ENCODE results near the gene JADE1.

Gene JADE1

DNA sequence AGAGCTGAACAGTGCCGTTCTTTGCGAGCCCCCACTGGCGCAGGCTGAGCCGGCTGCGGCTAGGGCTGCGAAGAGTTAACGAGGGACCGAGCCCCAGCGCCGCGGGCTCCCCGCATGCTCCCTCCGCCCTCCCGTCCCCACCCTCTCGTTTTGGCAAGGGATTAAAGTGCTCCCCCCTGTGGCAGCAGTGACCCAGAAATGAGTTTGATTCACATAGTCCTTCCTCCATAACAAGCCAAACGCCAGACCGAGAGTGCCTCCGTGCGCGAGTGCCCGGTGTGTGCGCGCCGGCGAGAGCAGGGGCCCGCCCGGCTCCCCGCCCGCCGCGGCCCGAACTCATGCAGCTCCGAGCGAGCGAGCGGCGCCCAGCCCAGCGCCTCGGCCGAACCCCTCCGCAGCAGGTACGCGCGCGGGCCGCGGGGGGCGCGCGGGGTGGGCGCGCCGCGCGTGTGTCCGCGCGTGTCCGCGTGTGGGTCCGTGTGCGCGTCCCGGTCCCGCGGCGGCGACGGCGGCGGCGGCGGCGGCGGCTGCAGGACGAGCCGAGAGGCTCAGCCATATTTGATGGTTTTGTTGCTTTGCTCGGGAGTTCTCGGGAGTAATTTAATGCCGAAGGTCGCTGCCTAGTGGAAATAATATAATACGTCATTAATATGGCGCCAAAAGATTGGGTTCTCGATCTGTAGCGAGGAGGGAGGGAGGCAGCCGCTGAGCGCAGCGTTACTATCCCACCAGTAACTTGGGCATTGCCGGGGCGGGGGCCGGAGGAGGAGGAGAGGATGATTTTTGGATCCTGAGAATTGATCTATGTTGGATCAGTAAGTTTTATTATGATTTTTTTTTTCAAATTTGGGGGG, at the start of gene JADE1:
Gene JADE1, plus strand, starts transcription at position 224 of the 854 bp plus-strand sequence. CDS start 22,059 bp downstream, outside the sequence.
- DNase-seq (ENCODE audit: low read depth in 2 of 2): peak; percentile 74 to 83

DNA sequence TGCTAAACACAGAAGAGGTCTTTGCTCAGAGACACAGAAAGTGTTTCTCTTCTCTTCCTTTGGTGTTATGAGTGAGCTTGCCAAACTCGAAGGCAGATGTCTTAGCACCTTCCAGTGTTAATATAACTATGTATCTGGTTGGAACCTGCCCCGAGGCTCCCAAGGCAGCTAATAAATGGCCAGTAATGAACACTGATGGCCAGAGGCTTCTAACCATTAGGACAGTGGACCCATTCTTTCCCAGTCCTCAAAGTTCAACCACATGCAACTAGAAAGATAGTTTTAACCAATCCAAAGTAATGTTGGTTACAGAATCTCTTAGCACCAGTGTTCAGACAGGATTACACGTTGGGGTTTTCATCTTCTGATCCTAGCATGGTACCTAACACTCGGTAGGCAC, 42.7 kb upstream of the JADE1 start:
- no peak for DNase-seq (ENCODE audit: low read depth in 2 of 2)

DNA sequence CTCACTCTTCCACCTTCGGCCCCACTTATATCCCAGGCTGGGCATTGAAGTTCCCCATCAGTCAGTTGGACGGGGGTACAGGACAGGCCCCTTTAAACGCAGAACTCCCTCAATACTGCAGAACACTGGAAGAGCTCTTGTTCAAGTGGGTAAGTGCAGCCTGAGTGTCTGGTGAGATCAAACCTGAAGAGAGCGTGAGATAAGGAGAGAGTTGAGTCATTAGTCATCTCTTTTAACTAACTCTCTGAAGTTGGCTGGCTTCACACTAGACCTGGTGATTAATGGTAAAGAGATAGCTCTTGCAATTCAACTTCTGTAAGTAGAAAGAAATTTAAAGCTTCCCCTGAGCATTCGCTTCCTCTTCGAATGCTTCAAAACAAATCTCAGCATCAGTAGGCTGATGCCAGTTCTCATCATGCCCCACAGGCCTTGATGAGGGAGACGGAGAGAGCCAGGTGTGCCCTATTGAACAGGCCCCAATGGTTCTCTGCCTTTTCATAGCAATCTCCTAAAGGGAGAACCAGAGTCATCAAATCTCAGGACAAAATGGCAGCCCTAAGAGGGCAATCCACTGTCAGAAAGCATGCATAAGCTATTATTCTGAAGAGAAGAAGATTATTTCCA, 41.0 kb upstream of the JADE1 start:
- no peak for DNase-seq (ENCODE audit: low read depth in 2 of 2)

DNA sequence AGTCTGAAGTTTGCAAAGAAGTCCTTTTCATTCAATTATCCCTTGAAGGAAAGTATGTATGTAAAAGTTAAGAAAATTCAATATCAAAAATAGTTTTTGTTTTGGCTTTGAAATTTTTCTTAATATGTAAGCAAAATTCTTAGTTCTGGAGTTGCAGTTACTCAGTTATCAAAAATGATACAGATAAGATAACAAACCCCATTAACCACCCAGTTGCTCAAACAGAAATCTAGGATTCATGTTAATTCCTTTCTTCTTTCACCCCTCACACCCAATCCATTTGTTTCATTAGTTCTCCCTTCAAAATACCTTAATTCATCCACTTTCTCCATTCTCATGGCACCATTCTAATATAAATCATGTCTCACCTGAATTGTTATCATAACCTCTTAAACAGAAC, 40.5 kb upstream of the JADE1 start:
- DNase-seq (ENCODE audit: low read depth in 2 of 2): no peak

DNA sequence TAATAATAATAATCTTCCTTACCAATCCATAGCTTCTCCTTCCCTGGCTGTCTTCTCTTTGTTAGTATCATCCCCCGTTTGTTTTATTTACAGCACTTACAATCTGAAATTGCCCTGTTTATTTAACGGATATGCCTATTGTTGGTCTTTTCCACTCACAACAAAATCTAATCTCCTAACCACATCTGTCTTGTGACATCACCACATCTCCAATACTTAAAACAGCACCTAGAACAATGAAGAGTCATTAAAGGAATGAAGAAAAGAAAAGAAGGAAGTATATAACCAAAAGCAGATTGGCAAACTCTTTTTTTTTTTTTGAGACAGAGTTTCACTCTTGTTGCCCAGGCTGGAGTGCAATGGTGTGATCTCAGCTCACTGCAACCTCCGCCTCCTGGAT, 38.7 kb upstream of the JADE1 start:
- DNase-seq (ENCODE audit: low read depth in 2 of 2): no peak

DNA sequence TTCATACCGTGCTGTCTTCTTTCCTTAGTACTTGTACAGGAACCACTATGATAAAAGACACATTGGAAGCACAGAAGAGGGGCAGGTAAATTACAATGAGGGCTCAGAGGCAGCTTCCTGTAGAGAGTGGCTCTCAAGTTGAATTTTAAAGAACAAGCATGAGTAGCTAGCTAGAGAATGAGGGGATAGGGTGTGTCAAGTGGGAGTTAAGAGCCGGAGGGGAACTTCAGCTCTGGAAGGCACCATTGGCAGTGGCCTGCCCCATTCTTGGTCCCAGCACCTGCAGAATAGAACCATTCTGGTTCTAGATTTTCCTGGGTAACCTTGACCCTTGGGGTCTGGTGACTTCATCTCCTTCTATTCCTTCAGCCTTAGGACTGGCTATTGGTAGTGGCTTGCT, 34.0 kb upstream of the JADE1 start:
- DNase-seq (ENCODE audit: low read depth in 2 of 2): no peak

DNA sequence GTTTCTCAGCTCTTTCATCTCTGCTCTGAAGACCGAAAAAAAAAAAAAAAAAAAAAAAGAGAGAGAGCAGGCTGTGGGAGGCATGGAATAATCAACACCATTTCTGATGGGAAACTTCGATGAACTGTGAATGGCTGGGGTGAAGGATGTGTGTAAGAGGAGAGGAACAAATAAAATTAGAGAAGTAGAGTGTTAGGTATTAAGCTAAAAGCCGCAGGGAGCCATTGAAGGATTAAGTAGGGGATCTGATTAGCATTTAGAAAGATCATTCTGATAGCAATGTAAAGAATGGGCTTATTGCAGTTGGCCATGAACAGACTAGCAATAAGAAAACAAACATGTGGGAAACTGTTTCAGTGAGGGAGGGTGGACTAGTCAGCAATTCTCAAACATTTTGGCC, 33.6 kb upstream of the JADE1 start:
- DNase-seq (ENCODE audit: low read depth in 2 of 2): no peak

DNA sequence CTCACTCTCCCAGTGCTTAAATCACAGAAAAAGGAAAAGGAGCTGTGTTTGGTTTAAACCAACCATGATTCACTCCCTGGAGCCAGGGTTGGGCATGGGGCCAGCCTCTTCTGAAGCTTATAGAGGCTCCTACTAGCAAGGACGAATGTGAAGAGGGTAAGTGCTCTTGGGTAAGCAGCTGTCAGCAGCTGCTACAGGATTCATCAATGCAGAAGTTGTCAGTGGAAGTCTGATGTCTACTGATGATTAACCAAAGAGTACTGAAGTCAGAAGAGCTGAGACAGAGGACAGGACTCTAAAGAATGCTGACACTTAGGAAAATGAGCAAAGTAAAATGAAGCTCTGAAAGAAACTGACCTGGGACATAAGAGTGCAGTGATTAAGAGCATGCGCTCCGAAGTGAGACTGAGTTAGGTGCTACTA, 32.7 kb upstream of the JADE1 start:
- no peak for DNase-seq (ENCODE audit: low read depth in 2 of 2)

DNA sequence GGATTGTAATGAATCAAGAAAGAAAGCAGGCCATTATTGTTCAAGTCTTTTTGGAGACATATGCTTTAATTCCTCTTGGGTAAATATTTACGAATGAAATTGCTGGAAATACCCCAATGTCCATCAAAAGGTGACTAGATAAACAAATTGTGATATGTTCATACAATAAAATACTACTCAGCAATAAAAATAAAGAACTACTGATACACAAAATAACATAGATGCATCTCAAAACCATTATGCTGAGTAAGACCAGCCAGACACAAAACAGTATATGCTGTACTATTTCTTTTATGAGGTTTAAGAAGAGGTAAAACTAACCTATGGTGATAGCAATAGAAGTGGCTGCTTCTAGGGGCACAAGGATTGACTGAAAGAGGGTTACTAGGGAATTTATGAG, 28.8 kb upstream of the JADE1 start:
- DNase-seq (ENCODE audit: low read depth in 2 of 2): no peak

DNA sequence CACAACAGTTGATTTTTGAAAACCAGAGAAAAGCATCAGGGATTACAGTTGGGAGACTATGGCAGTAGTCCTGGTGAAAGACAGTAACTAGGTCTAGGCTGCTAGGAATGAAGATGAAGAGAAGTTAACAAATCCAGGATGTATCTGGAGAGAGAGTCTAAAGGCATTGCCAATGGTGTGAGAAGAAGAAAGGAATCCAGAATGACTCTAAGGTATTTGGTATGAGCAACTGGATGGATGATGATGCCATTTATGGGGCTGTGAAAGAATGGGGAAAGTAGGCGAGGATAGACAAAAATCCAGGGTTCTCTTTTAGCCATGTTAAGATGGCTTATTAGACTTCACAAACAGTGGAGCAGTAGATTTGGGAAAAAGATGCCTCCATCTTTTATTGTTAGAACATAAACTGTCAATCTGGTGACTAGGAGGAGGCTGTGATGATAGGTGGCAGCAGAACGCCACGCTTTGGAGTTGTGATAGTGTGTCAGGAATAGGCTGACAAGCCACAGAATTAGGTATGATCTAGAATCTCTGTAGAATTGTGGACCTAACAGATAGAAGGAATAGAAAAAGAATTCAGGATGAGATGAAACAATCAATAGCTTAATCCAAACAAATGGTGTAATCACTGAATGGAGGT, 27.3 kb upstream of the JADE1 start:
- peak; percentile 11 to 22 for DNase-seq (ENCODE audit: low read depth in 2 of 2)

DNA sequence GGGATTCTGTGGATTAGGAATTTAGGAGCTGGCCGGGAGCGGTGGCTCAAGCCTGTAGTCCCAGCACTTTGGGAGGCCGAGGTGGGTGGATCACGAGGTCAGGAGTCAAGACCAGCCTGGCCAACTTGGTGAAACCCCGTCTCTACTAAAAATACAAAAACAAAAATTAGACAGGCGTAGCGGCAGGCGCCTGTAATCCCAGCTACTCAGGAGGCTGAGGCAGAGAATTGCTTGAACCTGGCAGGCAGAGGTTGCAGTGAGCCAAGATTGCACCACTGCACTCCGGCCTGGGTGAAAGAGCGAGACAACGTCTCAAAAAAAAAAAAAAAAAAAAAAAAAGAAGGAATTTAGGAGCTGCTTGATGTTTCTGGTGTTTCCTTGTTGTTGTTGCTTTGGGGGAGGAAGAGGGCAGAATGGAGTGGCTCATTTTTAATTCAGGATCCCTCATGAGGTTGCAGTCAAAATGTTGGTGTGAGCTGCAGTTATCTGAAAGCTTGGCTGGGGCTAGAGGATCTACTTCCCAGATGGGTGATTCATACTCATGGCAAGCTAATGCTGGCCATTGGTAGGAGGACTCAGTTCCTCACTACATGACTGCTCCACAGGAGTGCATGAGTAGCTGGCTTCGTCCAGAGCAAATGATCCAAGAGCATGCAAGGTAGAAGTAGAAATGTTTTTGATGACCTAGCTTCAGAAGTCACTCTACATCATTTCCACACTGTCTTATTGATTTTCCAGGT, 26.5 kb upstream of the JADE1 start:
- no peak for DNase-seq (ENCODE audit: low read depth in 2 of 2)

DNA sequence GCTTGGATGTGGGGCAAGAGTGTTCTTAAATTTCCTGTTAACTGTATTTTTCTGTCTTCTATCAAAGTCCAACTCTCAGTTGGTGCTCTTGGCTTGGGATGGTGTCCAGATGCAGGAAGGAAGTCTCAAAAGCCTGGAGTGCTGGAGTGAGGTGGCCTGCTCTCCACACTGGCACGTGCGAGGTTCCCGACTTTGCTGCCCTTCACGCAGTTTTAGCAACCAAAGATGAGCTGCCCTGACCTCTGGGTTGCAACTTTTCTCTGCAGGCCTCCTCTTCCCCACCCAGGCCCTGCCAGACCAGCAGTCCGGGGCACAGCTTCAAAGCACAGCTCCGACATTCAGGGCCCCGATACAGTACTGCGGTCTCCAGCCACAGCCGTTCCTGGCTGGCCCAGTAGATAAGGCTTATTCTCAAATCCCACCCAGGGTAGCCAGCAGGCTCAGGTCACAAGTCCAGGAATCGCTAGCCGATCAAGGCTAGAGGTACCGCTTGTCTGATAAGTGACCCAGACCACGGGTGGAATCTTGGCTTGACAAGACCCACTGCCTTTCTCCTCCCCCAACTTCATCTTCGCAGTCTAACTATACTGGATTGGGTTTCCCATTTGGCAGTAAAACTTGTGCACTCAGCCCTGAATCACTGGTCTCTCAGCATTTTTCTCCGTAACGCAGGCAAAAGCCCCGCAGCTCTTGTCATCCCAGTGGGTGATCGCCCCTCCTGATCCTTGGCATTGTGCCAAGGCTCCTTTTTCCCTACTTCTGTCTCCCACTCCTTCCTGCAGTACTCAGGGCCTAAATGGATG, 21.8 kb upstream of the JADE1 start:
- no peak for DNase-seq (ENCODE audit: low read depth in 2 of 2)

DNA sequence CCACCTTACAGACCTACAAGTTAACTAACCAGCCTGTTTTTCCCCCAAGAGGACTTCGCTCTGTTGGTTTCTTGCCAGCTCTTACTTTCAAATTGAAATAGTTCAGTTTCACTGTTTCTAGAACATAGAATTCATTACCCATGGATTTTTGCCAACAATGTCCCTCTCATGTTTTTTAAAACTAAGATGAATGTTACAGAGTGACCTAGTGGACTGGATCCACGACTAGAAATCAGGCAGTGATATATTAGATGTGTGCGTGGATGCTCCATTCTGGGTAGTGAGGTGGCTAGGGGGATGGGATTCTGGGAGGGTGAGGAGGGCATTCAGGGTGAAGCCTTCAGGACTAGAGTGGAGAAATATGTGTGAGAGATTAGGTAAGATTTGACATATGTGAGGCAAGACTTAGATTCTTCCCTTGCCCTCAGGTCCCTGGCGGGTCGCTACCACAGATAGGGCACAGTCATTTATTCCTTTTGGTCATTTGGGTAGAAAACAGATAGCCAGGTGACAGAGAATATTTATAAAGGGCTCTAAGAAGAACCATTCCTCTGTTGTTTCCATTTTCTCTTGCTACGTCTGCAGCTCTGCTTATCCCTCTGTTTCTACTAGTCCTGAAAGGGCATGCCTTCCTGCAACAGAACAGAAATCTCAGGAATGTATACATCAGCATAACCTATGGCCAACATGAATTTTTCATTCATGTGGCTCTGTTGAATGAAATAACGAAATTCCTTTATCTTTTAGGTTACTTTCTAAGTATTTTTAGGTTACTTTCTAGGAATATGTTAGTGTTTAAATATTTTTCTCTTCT, 15.4 kb upstream of the JADE1 start:
- DNase-seq (ENCODE audit: low read depth in 2 of 2): no peak

DNA sequence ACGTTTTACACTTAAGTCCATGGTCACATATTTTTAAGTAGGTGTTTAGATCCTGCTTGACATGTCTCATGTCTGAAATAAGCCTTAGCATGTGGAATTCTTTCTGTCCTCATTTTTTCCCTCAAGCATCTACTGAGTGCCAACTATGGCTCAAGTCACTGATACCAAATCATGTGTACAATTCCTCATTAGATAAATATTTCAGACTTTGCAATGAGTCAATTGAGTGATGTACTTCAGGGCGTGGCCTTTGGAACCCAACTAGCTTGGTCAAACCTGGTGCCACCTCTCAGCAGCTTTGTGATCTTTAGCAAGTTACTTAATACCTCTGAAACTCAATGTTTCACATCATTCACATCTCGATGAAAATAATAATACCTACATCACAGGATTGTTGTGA, 12.6 kb upstream of the JADE1 start:
- no peak for DNase-seq (ENCODE audit: low read depth in 2 of 2)

DNA sequence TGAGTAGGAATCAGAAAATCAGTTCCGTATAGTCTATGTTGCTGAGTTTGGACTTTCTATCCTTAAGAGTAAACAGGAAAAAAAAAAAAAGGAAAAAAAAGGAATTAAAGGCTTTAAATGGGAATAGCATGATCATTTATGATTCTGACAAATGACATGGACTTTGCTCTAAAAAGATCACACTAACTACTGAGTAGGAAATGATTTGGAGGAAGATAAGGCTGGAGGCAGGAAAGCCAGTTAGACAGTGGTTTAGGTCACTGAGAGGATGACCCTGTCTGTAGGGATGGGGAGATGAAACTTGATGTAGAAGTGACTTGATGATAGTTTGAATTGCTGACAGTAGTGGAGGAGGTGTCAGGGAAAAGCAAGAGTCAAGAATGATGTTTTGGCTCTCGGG, 9.2 kb upstream of the JADE1 start:
- DNase-seq (ENCODE audit: low read depth in 2 of 2): no peak

DNA sequence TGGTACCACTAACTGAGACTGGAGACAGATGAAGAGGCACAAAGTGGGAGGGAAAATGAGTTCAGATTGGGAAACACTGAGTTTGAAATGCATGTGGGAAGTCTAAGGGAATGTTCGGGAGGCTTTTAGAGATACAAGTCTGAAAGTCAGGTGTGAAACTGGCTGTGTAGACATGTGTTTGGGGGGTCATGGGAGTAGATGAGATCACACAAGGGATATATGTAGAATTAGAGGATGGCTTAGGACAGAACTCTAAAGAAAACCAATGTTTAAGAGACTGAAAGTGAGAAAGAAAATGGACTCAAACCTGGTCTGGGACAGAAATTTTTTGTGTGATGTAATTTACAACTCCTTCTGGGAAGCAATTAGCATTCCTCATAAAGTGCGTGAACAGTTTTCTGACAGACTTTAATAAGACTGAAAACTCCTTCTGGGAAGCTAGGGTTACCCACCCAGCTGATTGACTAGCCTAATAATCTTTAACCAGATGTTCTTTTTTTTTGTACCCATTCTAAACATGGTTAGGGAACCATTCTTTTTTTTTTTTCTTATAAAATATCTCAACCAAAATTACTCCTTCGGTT, 8.7 kb upstream of the JADE1 start:
- no peak for DNase-seq (ENCODE audit: low read depth in 2 of 2)

DNA sequence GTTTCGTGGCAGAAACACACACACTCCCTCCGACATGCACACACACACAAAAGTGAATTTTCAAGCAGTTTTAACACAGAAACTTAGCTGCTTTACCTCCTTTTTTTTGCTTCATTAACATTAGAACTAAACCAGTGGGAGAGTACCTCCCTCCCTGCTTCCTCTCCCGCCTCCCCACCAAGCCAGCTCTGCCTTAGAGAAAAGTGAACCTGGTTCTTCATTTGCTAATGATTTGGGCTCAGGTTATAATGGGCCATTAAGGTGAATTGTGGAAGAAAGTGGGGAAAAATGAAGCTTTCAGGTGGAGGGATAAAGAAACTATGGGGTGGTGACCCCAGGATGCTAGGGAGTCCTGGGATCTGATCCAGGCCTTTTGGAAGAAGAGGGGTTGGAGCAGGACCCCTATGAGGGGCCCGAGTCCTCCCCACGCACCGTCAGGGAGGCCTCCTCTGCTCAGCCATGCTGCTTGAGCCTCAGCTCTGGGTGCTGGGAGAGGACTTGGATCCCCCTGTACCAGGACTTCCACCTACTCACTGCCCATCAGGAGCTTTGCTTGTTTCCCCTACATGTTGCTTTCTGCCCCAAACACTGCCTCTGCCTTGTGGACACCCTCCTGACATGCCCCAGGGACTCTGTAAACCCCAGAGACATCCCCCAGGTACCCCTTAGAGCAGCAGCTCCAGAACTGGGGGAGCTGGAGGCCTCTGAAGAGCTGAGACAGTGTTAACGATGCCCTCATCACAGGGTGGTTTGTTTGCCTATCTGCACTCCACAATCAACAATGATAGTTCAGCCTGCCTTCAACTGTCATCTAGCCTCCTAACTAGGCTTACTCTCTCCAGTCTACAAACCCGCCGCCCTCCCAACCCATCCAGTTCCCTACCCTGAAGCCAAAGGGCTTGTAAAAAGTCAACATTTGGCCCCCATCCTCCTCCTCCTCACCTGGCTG, 6.5 kb upstream of the JADE1 start:
- DNase-seq (ENCODE audit: low read depth in 2 of 2): no peak

DNA sequence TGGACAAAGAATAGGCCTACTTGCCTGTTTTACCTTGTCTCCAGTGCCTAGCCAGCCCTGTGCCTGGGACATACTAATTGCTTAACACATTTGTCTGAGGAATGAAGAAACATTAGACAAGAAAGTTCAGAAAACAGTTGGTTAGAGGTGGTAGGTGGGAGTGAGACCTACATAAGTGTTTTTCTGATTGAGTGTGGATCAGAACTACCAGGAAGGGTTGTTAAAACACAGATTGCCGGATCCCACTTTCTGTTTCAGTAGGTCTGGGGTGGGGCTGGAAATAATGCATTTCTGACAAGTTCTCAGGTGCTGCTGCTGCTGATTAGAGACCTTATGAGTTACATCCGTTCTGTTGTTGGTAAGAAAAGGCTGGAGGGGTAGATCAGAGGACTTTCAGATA, 5.7 kb upstream of the JADE1 start:
- DNase-seq (ENCODE audit: low read depth in 2 of 2): no peak

DNA sequence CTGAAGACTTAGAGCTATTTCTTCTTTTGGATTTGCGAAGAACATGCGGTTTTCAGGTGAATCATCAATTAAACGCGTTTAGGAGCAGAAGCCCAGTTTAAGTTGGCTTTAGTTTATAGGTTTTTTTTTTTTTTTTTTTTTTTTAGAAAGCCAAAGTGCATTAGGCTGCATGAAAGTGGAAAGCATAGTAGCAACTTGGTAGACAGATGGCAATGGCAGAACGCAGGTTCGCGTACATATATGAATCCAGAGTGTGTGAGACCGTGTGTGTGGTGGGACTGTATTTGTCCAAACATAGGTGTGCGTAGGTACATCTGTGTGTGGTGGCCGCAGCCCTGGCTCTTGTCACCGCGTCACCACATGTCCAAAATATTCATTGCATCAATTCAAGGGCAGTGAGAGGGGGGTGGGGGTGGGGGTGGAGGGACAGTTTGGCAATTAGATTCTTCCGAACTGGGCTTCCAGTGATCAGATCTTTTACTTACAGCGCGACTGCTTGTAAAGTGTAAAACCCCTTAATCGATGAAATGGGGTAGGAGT, 901 bp downstream of the JADE1 start:
- DNase-seq (ENCODE audit: low read depth in 2 of 2): peak in 1 of 2 donors; percentile 9
